ENCODE data around the gene GRK5. TPM values are rescaled to one million over a fixed set of nuclear protein-coding genes. Genes with fewer than 3 reads are reported as not detected.

The GRK5 gene
- total RNA-seq, 1 experiment from 2014 or later: 2.3 TPM

DNA sequence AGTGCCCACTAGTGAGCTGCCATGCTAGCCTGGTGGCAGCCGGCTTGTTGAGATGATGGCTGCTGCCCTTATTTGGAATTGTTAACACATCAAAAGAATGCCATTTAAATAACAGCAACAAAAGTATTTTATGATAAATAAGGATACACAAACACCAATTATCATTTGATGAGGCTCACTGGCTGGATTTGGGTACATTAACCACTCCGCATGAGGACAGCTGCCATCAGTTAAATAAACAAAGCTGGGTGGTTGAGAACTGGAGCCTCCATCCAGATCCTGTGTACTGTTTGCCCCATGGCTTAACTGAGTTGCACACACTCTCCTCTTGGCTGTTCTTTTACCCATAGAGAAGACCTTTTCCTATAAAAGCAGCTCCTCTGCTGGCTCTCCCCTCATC is 231.3 kb downstream of the GRK5 start:
- ChIA-PET CTCF (interaction anchor here (1.2 to 2.3 kb wide), 3 partner anchors 13 to 240 kb away, joined by 4 to 17 read pairs (median 8); partner anchors contain the start of gene GRK5), POLR2A (interaction anchor here (0.6 kb wide), 1 partner anchor 105 kb away, joined by 3 read pairs; no protein-coding TSS in a partner anchor)
- no peak overlapping the region for H3K27ac Mint-ChIP-seq
- H3K9me3 Mint-ChIP-seq: peaks cover 25% of the 10 kb centered on the region
- ATAC-seq (no peak), DNase-seq (ENCODE audit: low spot score) (no peak)
- peaks cover 21% of the 10 kb centered on the region for H3K36me3 Mint-ChIP-seq
- H3K4me3 Mint-ChIP-seq: no peak overlapping the region
- TF ChIP-seq SOX15 (CRISPR knock-in tag; IDR thresholded peaks at IDR 0.05): no peak
- TF ChIP-seq PRRX2 (CRISPR knock-in tag; IDR thresholded peaks at IDR 0.05): no peak
- TF ChIP-seq TEAD4 (CRISPR knock-in tag; IDR thresholded peaks at IDR 0.05): no peak
- TF ChIP-seq ZNF396 (CRISPR knock-in tag; IDR thresholded peaks at IDR 0.05; ENCODE audit: borderline replicate concordance): no peak
- TF ChIP-seq ZNF416 (CRISPR knock-in tag; IDR thresholded peaks at IDR 0.05): no peak
- no peak for TF ChIP-seq ATF1 (CRISPR knock-in tag; IDR thresholded peaks at IDR 0.05)
- TF ChIP-seq RELA (CRISPR knock-in tag; IDR thresholded peaks at IDR 0.05; ENCODE audit: borderline replicate concordance): no peak
- peaks cover 6% of the 10 kb centered on the region for H3K27me3 Mint-ChIP-seq (ENCODE audit: low read depth)
- H3K4me1 Mint-ChIP-seq: no peaks in the 10 kb centered on the region

DNA sequence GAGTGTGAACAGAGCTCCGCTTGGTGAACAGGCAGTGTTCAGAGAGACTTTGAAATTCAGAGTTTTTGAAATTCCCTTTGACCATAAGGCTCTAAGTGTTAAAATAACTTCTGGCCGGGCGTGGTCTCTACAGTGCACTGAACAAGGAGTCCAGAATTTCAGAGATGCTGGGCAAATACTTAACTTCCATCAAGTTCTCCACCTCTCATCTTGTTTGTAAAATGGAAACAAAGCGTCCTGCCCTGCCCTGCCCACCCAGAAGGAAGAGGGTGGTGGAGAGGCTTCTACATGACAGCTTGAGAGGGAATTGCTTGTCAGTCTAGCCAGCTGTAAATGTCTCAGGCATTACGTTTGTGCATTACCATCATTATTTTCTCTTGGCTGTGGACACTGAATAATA is 232.6 kb downstream of the GRK5 start:
- POLR2A ChIA-PET: no interaction called here

More for the DNA sequence above, 232.6 kb downstream of the GRK5 start:
- ATAC-seq (no peak), DNase-seq (ENCODE audit: low spot score) (no peak)
- peaks cover 9% of the 10 kb centered on the region for H3K36me3 Mint-ChIP-seq
- peaks cover 6% of the 10 kb centered on the region for H3K27me3 Mint-ChIP-seq (ENCODE audit: low read depth)
- H3K4me1 Mint-ChIP-seq: no peaks in the 10 kb centered on the region
- TF ChIP-seq CDX4 (CRISPR knock-in tag; IDR thresholded peaks at IDR 0.05; ENCODE audit: borderline replicate concordance) (no peak), SP1 (CRISPR knock-in tag; conservative IDR thresholded peaks at IDR 0.05) (no peak), ESRRA (CRISPR knock-in tag; IDR thresholded peaks at IDR 0.05; ENCODE audit: borderline replicate concordance) (no peak), ZBTB43 (CRISPR knock-in tag; IDR thresholded peaks at IDR 0.05) (no peak), RELA (CRISPR knock-in tag; IDR thresholded peaks at IDR 0.05; ENCODE audit: borderline replicate concordance) (no peak), NFYB (CRISPR knock-in tag; conservative IDR thresholded peaks at IDR 0.05; ENCODE audit: low read depth) (no peak), TEAD4 (CRISPR knock-in tag; IDR thresholded peaks at IDR 0.05) (no peak), MYBL2 (CRISPR knock-in tag; IDR thresholded peaks at IDR 0.05) (no peak), IRF2 (CRISPR knock-in tag; IDR thresholded peaks at IDR 0.05; ENCODE audit: borderline replicate concordance, low read depth) (no peak), FOXJ3 (CRISPR knock-in tag; IDR thresholded peaks at IDR 0.05; ENCODE audit: borderline replicate concordance) (no peak), AFF4 (CRISPR knock-in tag; IDR thresholded peaks at IDR 0.05; ENCODE audit: borderline replicate concordance) (no peak), TP53 (CRISPR knock-in tag; IDR thresholded peaks at IDR 0.05) (no peak), ZNF263 (CRISPR knock-in tag; IDR thresholded peaks at IDR 0.05; ENCODE audit: low read depth) (no peak)
- no peak overlapping the region for H3K4me3 Mint-ChIP-seq
- peaks cover 13% of the 10 kb centered on the region for H3K9me3 Mint-ChIP-seq
- CTCF ChIA-PET: interaction anchor here (1.2 to 2.3 kb wide), 3 partner anchors 14 to 241 kb away, joined by 4 to 17 read pairs (median 8); no protein-coding TSS in a partner anchor
- H3K27ac Mint-ChIP-seq: no peak overlapping the region
